PC-9 (cell line): ENCODE data around the gene ALDH4A1. TPM values are rescaled to one million over a fixed set of nuclear protein-coding genes. Genes with fewer than 3 reads are reported as not detected.

Experiments used
- BruUV-seq: library from RNA; stranded (reverse); fragments of 400-500 nt; replicated peaks from 2 replicates; lab custom pipeline; 2021; lab: Mats Ljungman, UMichigan
- CTCF ChIA-PET: fragments of 300-600 bp; sonication (Branson Sonifier 250); formaldehyde crosslinking; loops from one replicate; lab custom pipeline; 2022; ENCODE audit warnings: antibody characterized with exemption; lab: Charles Lee
- POLR2A ChIA-PET: fragments of 300-600 bp; sonication (Branson Sonifier 250); formaldehyde crosslinking; loops from one replicate; lab custom pipeline; 2022; ENCODE audit warnings: antibody characterized with exemption; ENCODE audit not compliant: unreplicated experiment; lab: Charles Lee
- DNase-seq, 2 experiments: peaks; one replicate each; pipeline versions ENCODE4 v3.0.0 to v3.0.0-alpha.2; 2015 to 2022; ENCODE audit warnings: mixed read lengths in 1 of 2
- H2AFZ ChIP-seq: fragments of 200-600 bp; sonication (generic); 2 replicates; pipeline ENCODE4 v1.8.1; 2017; ENCODE audit warnings: antibody characterized with exemption
- H3F3A ChIP-seq: fragments of 200-600 bp; sonication (generic); 2 replicates; pipeline ENCODE4 v1.8.1; 2017; ENCODE audit warnings: antibody characterized with exemption, mild to moderate bottlenecking, low read depth; ENCODE audit not compliant: insufficient read depth
- H3K27ac ChIP-seq: fragments of 200-600 bp; sonication (generic); 2 replicates; pipeline ENCODE4 v1.6.1; 2016; ENCODE audit warnings: mixed run types
- H3K27me3 ChIP-seq: fragments of 200-600 bp; sonication (generic); 2 replicates; pipeline ENCODE4 v1.6.1; 2016; ENCODE audit warnings: low read depth, mixed run types; ENCODE audit not compliant: insufficient read depth
- H3K36me3 ChIP-seq: fragments of 200-600 bp; sonication (generic); 2 replicates; pipeline ENCODE4 v1.6.1; 2016; ENCODE audit warnings: low read depth, mixed run types
- H3K4me1 ChIP-seq: fragments of 200-600 bp; sonication (generic); replicated peaks from 2 replicates; pipeline ENCODE4 v1.6.1; 2016; ENCODE audit warnings: mixed run types; ENCODE audit not compliant: insufficient read depth
- H3K4me2 ChIP-seq: fragments of 200-600 bp; sonication (generic); 2 replicates; pipeline ENCODE4 v1.6.1; 2017; ENCODE audit warnings: mixed run types
- H3K4me3 ChIP-seq: fragments of 200-600 bp; sonication (generic); 2 replicates; pipeline ENCODE4 v1.6.1; 2016; ENCODE audit warnings: mixed run types
- H3K79me2 ChIP-seq: fragments of 200-600 bp; sonication (generic); 2 replicates; pipeline ENCODE4 v1.6.1; 2017; ENCODE audit warnings: low read depth, mixed run types
- H3K9me2 ChIP-seq: fragments of 200-600 bp; sonication (generic); 2 replicates; pipeline ENCODE4 v1.8.1; 2017; ENCODE audit warnings: mild to moderate bottlenecking; ENCODE audit not compliant: insufficient read depth
- H3K9me3 ChIP-seq: fragments of 200-600 bp; sonication (generic); 2 replicates; pipeline ENCODE4 v1.8.1; 2016; ENCODE audit warnings: low read depth; ENCODE audit not compliant: insufficient read depth
- H4K20me1 ChIP-seq: fragments of 200-600 bp; sonication (generic); 2 replicates; pipeline ENCODE4 v1.8.1; 2017; ENCODE audit not compliant: insufficient read depth
- EZH2 ChIP-seq: fragments of 200-600 bp; sonication (generic); IDR thresholded peaks from 2 replicates; pipeline ENCODE4 v1.8.0; 2017; ENCODE audit warnings: antibody characterized with exemption, low read depth
- intact Hi-C: fragments of 100-400 bp; cut with micrococcal nuclease; formaldehyde crosslinking; loops from one replicate; pipeline ENCODE4 v1.10.0; 2022; ENCODE audit not compliant: unreplicated experiment
- total RNA-seq: library from RNA; stranded (reverse); gene quantifications from 2 replicates; pipeline ENCODE4 v1.2.3, GENCODE V29; 2021
- TF ChIP-seq, protein P1 (sequence below): fragments of 200-600 bp; sonication (generic); conservative IDR thresholded peaks from 2 replicates; pipeline ENCODE4 v1.6.1; 2017; ENCODE audit warnings: mixed run types, antibody characterized with exemption, mild to moderate bottlenecking, moderate library complexity

Gene ALDH4A1
- total RNA-seq, 1 experiment from 2014 or later: 15.0 TPM

DNA sequence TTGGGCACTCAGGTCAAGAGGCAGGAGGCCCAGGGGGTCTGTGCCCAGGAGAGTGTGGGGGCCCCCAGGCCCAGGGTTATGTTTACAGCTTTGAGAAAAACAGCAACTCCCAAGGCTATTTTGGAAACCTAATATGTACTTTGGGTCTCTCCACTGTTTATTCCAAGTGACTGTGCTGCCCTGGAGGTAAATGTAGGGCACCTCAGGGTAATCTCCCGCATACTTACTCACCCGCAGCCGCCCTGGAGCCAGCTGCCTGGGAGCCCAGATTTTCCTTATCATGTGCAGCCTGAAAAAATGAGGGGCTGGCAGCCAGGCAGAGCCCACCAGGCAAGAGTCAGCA lies 34.1 kb upstream of the ALDH4A1 start:
- Histone ChIP-seq H3K27ac (no peak overlapping the region), H3K79me2 (peaks cover 21% of the 10 kb centered on the region), H4K20me1 (no peaks in the 10 kb centered on the region), H3K9me3 (no peaks in the 10 kb centered on the region), H2AFZ (no peak overlapping the region), H3K36me3 (no peaks in the 10 kb centered on the region), H3K9me2 (no peaks in the 10 kb centered on the region), H3K4me3 (no peak overlapping the region), H3K27me3 (no peaks in the 10 kb centered on the region), H3F3A (0 out of 2 replicates have a peak, but pooled peaks cover 5% of the 10 kb centered on the region), H3K4me2 (no peak overlapping the region), H3K4me1 (peaks cover 21% of the 10 kb centered on the region)
- no TSS peak for BruUV-seq
- DNase-seq: no peak
- ChIA-PET POLR2A (no interaction called here), CTCF (interaction anchor here (1.4 kb wide), 1 partner anchor 24 kb away, joined by 3 read pairs; no protein-coding TSS in a partner anchor)
- TF ChIP-seq EZH2: no peak
- TF ChIP-seq, protein P1, sequence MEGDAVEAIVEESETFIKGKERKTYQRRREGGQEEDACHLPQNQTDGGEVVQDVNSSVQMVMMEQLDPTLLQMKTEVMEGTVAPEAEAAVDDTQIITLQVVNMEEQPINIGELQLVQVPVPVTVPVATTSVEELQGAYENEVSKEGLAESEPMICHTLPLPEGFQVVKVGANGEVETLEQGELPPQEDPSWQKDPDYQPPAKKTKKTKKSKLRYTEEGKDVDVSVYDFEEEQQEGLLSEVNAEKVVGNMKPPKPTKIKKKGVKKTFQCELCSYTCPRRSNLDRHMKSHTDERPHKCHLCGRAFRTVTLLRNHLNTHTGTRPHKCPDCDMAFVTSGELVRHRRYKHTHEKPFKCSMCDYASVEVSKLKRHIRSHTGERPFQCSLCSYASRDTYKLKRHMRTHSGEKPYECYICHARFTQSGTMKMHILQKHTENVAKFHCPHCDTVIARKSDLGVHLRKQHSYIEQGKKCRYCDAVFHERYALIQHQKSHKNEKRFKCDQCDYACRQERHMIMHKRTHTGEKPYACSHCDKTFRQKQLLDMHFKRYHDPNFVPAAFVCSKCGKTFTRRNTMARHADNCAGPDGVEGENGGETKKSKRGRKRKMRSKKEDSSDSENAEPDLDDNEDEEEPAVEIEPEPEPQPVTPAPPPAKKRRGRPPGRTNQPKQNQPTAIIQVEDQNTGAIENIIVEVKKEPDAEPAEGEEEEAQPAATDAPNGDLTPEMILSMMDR: no peak
- intact Hi-C loops: no loop called here

DNA sequence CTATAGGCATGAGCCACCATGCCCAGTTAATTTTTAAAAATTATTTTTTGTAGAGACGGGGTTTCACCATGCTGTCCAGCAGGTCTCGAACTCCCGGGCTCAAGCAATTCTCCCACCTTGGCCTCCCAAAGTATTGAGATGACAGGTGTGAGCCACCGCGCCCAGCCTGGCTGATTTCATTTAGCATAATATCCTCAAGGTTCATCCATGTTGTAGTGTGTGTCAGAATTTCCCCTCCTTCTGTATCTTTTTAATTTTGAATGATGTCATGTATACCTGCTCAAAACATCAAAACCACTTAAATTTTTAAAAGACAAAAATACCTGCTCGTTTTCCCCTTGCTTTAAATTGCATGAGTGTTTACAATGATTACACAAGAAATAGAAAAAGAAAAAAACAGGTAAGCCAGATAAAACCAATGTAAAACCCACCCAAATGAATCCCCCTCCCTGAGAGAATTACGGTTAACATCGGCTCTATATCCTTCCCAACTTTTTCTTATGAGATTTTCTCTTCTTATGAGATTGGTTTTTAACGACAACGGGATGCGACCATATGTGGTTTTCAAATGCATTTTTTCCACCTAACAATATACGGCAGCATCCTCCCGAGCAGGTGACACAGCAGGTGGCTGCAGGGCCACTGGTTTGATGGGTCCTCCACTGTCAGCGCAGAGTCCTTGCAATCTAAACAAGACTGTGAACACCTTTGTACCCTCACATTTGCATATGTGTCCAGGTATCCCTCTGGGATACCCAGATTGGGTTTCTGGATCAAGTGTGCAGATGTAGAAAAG lies 32.0 kb upstream of the ALDH4A1 start:
- H3K27ac ChIP-seq: no peak overlapping the region
- peaks cover 24% of the 10 kb centered on the region for H3K4me1 ChIP-seq
- CTCF ChIA-PET: no interaction called here
- no peaks in the 10 kb centered on the region for H3K9me3 ChIP-seq
- no peak overlapping the region for H3K4me2 ChIP-seq
- no TSS peak for BruUV-seq
- H3K36me3 ChIP-seq: no peaks in the 10 kb centered on the region
- 0 out of 2 replicates have a peak, but pooled peaks cover 5% of the 10 kb centered on the region for H3F3A ChIP-seq
- H3K4me3 ChIP-seq: no peak overlapping the region
- peaks cover 37% of the 10 kb centered on the region for H3K79me2 ChIP-seq
- H2AFZ ChIP-seq: no peak overlapping the region
- H3K9me2 ChIP-seq: no peaks in the 10 kb centered on the region
- TF ChIP-seq, protein P1: no peak
- TF ChIP-seq EZH2: no peak
- H3K27me3 ChIP-seq: no peaks in the 10 kb centered on the region
- intact Hi-C loops: no loop called here
- no peaks in the 10 kb centered on the region for H4K20me1 ChIP-seq
- POLR2A ChIA-PET: no interaction called here
- DNase-seq: no peak

DNA sequence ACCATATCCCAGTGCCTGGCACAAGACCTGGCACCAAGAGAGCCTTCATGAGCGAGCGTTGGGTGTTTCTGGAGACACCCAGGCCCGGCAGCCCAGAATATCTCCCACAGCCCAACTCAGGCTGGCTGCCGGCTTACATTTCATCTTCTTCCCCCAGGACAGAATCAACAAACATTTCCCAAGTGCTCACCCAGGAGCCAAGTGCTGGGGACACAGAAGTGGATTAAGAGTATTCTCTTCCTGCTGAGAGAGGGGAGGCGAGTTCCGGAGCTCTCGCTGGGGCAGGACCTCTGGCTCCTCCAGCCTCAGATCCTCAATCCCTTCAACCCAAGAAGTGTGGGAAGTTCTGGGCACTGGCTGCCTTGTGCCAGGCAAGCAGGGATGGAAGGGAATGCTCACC lies 30.5 kb upstream of the ALDH4A1 start:
- intact Hi-C loops: no loop called here
- H3K9me3 ChIP-seq: no peaks in the 10 kb centered on the region

More for the DNA sequence above, 30.5 kb upstream of the ALDH4A1 start:
- peaks cover 44% of the 10 kb centered on the region for H3K79me2 ChIP-seq
- H3K4me3 ChIP-seq: no peak overlapping the region
- 0 out of 2 replicates have a peak, but pooled peaks cover 5% of the 10 kb centered on the region for H3F3A ChIP-seq
- peak overlapping the region; percentile 29 for H3K4me2 ChIP-seq
- no peak overlapping the region for H2AFZ ChIP-seq
- no peak for TF ChIP-seq EZH2
- TF ChIP-seq, protein P1: no peak
- no peaks in the 10 kb centered on the region for H3K9me2 ChIP-seq
- no peak for DNase-seq
- H3K36me3 ChIP-seq: no peaks in the 10 kb centered on the region
- H3K27ac ChIP-seq: 0 out of 2 replicates have a peak overlapping the region, but pooled peaks have one; percentile 27
- ChIA-PET CTCF (interaction anchor here (1.1 kb wide), 1 partner anchor 20 kb away, joined by 4 read pairs; no protein-coding TSS in a partner anchor), POLR2A (no interaction called here)
- no TSS peak for BruUV-seq
- peaks cover 39% of the 10 kb centered on the region for H3K4me1 ChIP-seq
- no peaks in the 10 kb centered on the region for H3K27me3 ChIP-seq
- H4K20me1 ChIP-seq: no peaks in the 10 kb centered on the region
